GM18526 (cell line): Measurements from ENCODE around the gene GOLGA7B.

ENCODE experiments used
- POLR2A ChIP-seq: IDR thresholded peaks from 3 replicates; pipeline ENCODE4 v1.6.1; 2011; ENCODE audit not compliant: insufficient read length; ENCODE audit errors: extremely low read depth

The GOLGA7B gene

DNA sequence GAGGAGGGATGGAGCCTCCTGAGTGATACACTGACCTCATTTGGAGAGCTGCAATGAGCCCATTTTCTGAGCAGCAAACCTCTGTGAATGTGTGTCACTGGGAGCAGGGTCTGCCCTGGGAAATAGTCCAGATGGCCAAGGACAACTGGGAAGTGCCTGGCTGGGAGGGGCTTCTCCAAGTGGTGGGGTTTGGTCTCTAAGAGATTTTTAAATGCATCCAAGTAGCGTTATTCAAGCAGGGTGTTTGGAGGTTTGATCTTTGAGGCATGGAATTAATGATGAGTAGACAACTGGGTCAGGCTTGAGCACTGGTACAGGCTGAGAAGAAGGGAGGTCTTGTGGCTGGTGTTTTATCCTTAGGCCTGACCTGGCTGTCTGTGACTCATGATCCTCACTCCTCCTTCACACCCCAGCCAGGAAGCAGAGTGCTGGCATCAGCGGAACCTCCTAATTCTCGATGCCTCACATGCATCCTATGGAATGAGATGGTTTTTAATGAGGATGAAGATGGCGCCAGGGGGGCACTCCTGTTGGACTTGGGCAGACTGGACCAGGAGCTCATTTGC lies 3.3 kb downstream of the GOLGA7B start:
- TF ChIP-seq POLR2A = no peak

GRCh38 chr10:97854743-97855142 lies 5.1 kb downstream of the GOLGA7B start:
- TF ChIP-seq POLR2A = no peak

DNA sequence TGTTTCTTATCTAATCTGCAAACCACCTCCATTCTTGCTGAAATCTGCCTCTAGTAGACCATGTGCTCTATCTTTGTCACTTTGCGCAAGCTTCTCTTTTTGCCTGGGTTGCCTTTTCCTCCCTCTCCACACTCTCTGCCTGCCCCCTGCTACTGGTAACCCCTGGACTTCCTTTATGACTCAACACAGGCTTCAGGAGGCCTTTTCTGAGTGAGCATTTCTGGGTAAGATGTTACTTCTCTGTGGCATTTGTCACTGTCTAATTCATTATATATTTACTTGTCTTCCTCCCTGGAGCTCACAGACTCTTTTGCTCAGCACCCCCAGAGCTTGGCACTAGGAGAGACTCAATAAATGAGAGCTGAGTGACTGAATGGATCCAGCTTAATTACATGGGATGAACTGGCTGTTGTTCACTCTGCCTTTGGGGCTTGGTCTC lies 8.4 kb downstream of the GOLGA7B start:
- TF ChIP-seq POLR2A = no peak

DNA sequence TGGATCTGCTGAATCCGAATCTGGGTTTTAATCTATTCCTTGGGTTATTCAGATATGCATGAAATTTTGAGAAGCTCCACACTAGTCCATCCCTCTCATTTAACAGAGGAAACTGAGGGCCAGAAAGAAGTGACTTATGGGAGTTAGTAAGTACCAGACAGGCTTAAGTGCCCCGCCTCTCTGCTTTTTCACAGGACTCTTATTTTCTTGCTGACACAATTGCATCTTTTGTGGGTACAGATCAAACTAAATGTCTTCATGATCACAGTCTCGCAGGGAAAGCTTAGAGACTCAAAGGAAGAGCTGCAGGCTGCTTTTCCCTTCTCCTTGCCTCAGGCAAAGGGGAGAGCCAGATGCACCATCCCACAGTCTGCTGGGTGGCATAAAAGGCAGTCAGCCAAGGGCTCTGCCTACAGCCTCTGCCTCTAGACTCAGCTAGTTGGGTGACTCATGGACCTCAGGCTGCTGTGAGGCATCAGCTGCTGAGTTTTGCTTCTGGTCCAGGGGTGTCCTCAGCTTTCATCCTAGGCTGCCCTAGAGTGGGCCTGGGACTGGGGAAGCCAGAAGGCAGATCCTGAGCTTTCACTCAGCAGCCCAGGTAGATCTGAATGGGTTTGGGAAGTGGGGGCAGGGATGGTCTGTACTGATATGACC lies 11.6 kb downstream of the GOLGA7B start:
- TF ChIP-seq POLR2A = no peak

- TF ChIP-seq POLR2A = no peak
These were observed 12.3 kb downstream of the GOLGA7B start for GRCh38 chr10:97861924-97862323.

GRCh38 chr10:97863808-97864207 lies 14.2 kb downstream of the GOLGA7B start:
- no peak for TF ChIP-seq POLR2A

- TF ChIP-seq POLR2A = no peak
These were observed 15.8 kb downstream of the GOLGA7B start for GRCh38 chr10:97865488-97865887.

GRCh38 chr10:97866524-97867219 lies 17.0 kb downstream of the GOLGA7B start:
- no peak for TF ChIP-seq POLR2A

- TF ChIP-seq POLR2A = no peak
These were observed 17.7 kb downstream of the GOLGA7B start for GRCh38 chr10:97867220-97867800.

- no peak for TF ChIP-seq POLR2A
These were observed 18.6 kb downstream of the GOLGA7B start for GRCh38 chr10:97868134-97868685.

- TF ChIP-seq POLR2A = no peak
These were observed 19.7 kb downstream of the GOLGA7B start for GRCh38 chr10:97869091-97870042.

- no peak for TF ChIP-seq POLR2A
These were observed 21.3 kb downstream of the GOLGA7B start for GRCh38 chr10:97870990-97871389.

DNA sequence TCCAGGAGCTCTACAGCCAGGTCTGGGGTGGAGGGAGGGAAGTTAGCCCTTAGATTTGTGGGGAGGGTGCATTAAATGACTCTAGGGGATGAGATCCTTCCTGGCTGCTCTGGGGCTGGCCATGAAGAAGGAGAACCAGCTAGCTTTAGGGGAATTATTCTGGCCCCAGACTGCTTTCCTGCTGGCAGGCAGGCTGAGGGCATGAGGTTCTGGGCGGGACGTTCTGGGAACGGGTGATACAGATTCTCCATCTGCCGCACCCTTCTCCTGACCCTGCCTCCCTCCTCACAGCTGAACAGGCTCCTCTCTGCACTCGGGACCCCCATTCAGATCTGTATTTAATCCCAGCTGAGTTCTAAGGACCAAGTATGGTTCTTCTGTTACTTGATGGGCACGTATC lies 23.9 kb downstream of the GOLGA7B start:
- no peak for TF ChIP-seq POLR2A

GRCh38 chr10:97874332-97874731 lies 24.7 kb downstream of the GOLGA7B start:
- TF ChIP-seq POLR2A = no peak

DNA sequence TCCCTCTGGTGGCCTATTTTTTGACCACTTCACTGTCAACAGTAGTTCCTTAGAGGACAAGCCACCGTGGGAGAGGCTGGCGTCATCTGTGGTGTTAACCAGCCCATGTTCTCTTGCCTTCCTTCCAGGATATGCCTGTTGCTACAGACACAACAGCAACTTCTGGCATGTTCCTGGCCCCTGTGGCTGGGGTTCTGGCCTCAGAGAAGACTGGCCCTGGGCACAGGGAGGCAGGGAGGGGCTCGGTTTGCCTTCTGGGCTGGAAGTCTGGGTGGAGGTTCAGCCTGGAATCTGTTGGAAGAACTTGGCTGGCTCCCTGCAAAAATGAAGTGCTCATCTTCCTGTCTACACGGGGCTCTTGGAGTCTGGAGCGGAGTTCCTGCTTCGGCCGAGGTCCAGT lies 25.7 kb downstream of the GOLGA7B start:
- TF ChIP-seq POLR2A = no peak

DNA sequence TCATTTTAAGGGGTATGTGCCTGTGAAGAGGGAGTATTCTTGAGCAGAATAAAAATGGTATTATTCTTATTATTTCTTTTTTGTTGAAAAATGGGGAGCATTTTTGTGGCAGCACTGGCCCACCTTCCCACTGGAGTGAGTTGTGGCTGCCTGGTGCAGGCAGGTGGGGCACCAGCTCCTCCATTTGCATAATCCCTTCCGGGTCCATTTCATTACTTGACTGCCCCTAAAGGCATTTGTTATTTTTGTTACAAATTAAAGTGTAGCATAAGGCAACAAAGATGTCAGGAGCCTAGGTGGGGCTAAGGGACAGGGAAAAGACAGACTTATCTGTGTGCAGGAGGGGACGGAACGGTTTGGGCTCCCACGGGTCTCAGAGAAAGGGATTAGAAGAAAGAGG lies 26.8 kb downstream of the GOLGA7B start:
- no peak for TF ChIP-seq POLR2A
